Endodermal cell (in vitro differentiated cells): ENCODE measurements around the gene HIPK1. TPM values are rescaled to one million over a fixed set of nuclear protein-coding genes. Genes with fewer than 3 reads are reported as not detected.

Experiments
- DNase-seq: peaks from one replicate; pipeline ENCODE4 v3.0.0-alpha.2; 2017
- H3K27ac ChIP-seq: 2 replicates; pipeline ENCODE4 v1.5.1; 2013; ENCODE audit warnings: mild to moderate bottlenecking, low read depth, low read length, moderate library complexity
- H3K27me3 ChIP-seq: 2 replicates; pipeline ENCODE4 v1.6.1; 2013; ENCODE audit warnings: mild to moderate bottlenecking, low read length, moderate library complexity; ENCODE audit not compliant: insufficient read depth, control insufficient read depth, poor library complexity, severe bottlenecking
- H3K36me3 ChIP-seq: 2 replicates; pipeline ENCODE4 v1.7.0; 2013; ENCODE audit warnings: mild to moderate bottlenecking, low read length, moderate library complexity; ENCODE audit not compliant: control insufficient read depth, insufficient read depth
- H3K4me1 ChIP-seq: one replicate; pipeline ENCODE4 v1.7.0; 2013; ENCODE audit warnings: low read length; ENCODE audit not compliant: control insufficient read depth, insufficient read depth
- H3K4me3 ChIP-seq: 2 replicates; pipeline ENCODE4 v1.5.1; 2013; ENCODE audit warnings: mild to moderate bottlenecking, low read length, moderate library complexity
- H3K9ac ChIP-seq: 2 replicates; pipeline ENCODE4 v1.6.1; 2013; ENCODE audit warnings: mild to moderate bottlenecking, low read length, moderate library complexity; ENCODE audit not compliant: poor library complexity, severe bottlenecking; ENCODE audit errors: extremely low read depth
- H3K9me3 ChIP-seq: 2 replicates; pipeline ENCODE4 v1.6.1; 2013; ENCODE audit warnings: mild to moderate bottlenecking, low read length, moderate library complexity; ENCODE audit not compliant: control insufficient read depth
- H3K27ac Mint-ChIP-seq: 2 replicates; pipeline ENCODE4 v1.8.0; 2020; ENCODE audit warnings: mixed read lengths
- H3K27me3 Mint-ChIP-seq: 2 replicates; pipeline ENCODE4 v1.8.0; 2021; ENCODE audit warnings: mild to moderate bottlenecking, mixed read lengths; ENCODE audit not compliant: insufficient read depth
- H3K36me3 Mint-ChIP-seq: 2 replicates; pipeline ENCODE4 v1.8.0; 2020; ENCODE audit warnings: low read depth, mixed read lengths
- H3K4me1 Mint-ChIP-seq: 2 replicates; pipeline ENCODE4 v1.8.0; 2020; ENCODE audit warnings: mixed read lengths
- H3K4me3 Mint-ChIP-seq: 2 replicates; pipeline ENCODE4 v1.8.0; 2020; ENCODE audit warnings: mild to moderate bottlenecking, moderate library complexity, mixed read lengths
- H3K9me3 Mint-ChIP-seq: 2 replicates; pipeline ENCODE4 v1.8.0; 2020; ENCODE audit warnings: mild to moderate bottlenecking, mixed read lengths
- CTCF ChIP-seq: fragments of 200-600 bp; sonication (generic); conservative IDR thresholded peaks from 2 replicates; pipeline ENCODE4 v1.5.0; 2021; ENCODE audit warnings: antibody characterized with exemption, mild to moderate bottlenecking
- WGBS, 2 experiments: methylation state at CpG; one replicate each; pipeline versions ENCODE4 v1.1.5 to v1.1.7; 2013; ENCODE audit warnings: missing lambda C conversion rate in 2 of 2, mixed read lengths in 1 of 2; ENCODE audit not compliant: insufficient coverage in 1 of 2, insufficient read length in 1 of 2; 5-methylcytosine and 5-hydroxymethylcytosine counted together
- total RNA-seq, 2 donors: library from RNA; stranded (reverse); fragmentation: NEBNext Ultra II Directional in 1 of 2; extraction: Animal tissue kit (Norgen Biotek cat#: 25700) in 1 of 2; gene quantifications; 2 replicates in 1 of 2; 3 replicates in 1 of 2; pipeline ENCODE4 v1.2.1, GENCODE V29; 2021

Gene HIPK1
- total RNA-seq, 2 donors from 2014 or later: 71.4 to 79.2 TPM

GRCh38 chr1:114026797-114027196 is 97.7 kb downstream of the HIPK1 start:
- WGBS, 2 experiments: 94 to 100% methylated on average over 2 to 6 of the region's 6 CpGs
- Histone ChIP-seq H3K36me3 (no peaks in the 10 kb centered on the region), H3K9ac (no peak overlapping the region), H3K4me3 (no peak overlapping the region), H3K27me3 (peaks cover 51% of the 10 kb centered on the region), H3K9me3 (no peaks in the 10 kb centered on the region), H3K27ac (no peak overlapping the region), H3K4me1 (no peaks in the 10 kb centered on the region)
- Mint-ChIP-seq H3K36me3 (no peaks in the 10 kb centered on the region), H3K4me1 (peaks cover 18% of the 10 kb centered on the region), H3K27ac (no peak overlapping the region), H3K27me3 (peaks cover 30% of the 10 kb centered on the region), H3K4me3 (no peak overlapping the region), H3K9me3 (peaks cover 3% of the 10 kb centered on the region)
- no peak for TF ChIP-seq CTCF
- no peak for DNase-seq

Other genes starting within 250 kb of the HIPK1 start
- gene PHTF1, start 169.8 kb upstream of the HIPK1 start, total RNA-seq: 10 to 100 TPM; 43.8 to 56.5 TPM
- 10 to 100 TPM; 13.7 to 17.5 TPM for gene RSBN1, start 116.8 kb upstream of the HIPK1 start, total RNA-seq
- not detected for gene PTPN22, start 57.6 kb upstream of the HIPK1 start, total RNA-seq
- under 1 TPM in 1 of 2 donors, not detected in 1; 0.73 TPM for gene BCL2L15, start 41.7 kb upstream of the HIPK1 start, total RNA-seq
- gene AP4B1, start 24.5 kb upstream of the HIPK1 start, total RNA-seq: 10 to 100 TPM in 1 of 2 donors, 1 to 10 TPM in 1; 9.6 to 14.7 TPM
- gene DCLRE1B, start 24.0 kb upstream of the HIPK1 start, total RNA-seq: 10 to 100 TPM in 1 of 2 donors, 1 to 10 TPM in 1; 7.4 to 11.0 TPM
- 10 to 100 TPM in 1 of 2 donors, 1 to 10 TPM in 1; 4.3 to 14.8 TPM for gene OLFML3, start 50.1 kb downstream of the HIPK1 start, total RNA-seq
- gene SYT6, start 224.5 kb downstream of the HIPK1 start, total RNA-seq: 1 to 10 TPM; 1.3 to 4.4 TPM